Metanephros (tissue), 1 donor: Measurements from ENCODE around the gene CRISP2. TPM values are rescaled to one million over a fixed set of nuclear protein-coding genes. Genes with fewer than 3 reads are reported as not detected.

ENCODE experiments used
- total RNA-seq: library from RNA; depleted of rRNA; stranded (reverse); fragments of >200 nt; gene quantifications from one replicate; pipeline ENCODE4 v1.2.3, GENCODE V29; 2014

The CRISP2 gene, protein sequence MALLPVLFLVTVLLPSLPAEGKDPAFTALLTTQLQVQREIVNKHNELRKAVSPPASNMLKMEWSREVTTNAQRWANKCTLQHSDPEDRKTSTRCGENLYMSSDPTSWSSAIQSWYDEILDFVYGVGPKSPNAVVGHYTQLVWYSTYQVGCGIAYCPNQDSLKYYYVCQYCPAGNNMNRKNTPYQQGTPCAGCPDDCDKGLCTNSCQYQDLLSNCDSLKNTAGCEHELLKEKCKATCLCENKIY
- 0.18 TPM for total RNA-seq

DNA sequence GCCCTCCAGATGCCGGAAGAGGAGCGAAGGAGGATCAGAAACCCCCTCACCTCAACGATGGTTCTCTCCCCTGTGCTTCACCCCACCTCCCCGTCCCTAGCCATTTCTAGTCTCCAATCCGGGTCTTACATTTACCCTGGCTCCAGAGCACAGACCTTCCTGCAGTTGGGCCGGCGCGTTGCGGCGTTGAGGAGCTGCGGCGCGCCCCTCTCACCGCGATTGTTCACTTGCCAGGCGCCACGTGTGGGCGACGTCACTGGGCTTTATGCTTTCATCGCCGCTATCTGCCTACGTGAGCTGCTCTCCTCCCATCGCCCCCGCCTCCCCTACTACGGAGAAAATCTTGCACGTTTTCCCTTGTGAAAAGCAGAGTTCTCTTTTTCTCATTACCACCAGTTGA, at the start of gene CRISP2:
TSS of gene CRISP2 (minus strand) at position 198 of the 400 bp plus-strand sequence. CDS start 4,347 bp downstream, outside the sequence.

DNA sequence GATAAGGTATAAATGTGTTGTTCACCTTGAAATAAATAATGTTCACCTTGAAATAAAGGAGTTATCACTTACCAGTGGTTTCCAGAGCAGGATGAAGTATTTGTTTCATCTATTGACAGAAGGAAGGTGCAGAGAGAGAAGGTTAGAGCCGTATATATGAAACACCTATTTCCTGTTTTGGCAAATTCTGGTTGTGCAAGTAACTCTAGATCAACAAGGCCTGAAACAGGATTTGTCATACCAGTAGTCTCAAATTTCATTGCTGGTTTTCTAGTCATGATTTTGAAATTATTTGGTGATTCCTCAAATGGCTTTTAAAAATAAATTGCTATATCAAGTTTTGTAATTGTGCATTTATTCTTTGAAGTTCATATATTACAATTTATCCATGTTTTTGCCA, 30.9 kb upstream of the CRISP2 start, which contains the start of gene CRISP3:
TSS of gene CRISP3 (minus strand) at position 130 of the 400 bp plus-strand sequence. CDS start at position 109, 21 bp downstream.

Other genes starting within 250 kb of the CRISP2 start
- gene GLYATL3, start 213.6 kb downstream of the CRISP2 start, total RNA-seq, result not detected
- gene C6orf141, start 162.9 kb downstream of the CRISP2 start, total RNA-seq, result 0.99 TPM
- 6.7 TPM for gene RHAG, start 76.7 kb downstream of the CRISP2 start, total RNA-seq
- 0.88 TPM for gene CRISP3, start 30.8 kb upstream of the CRISP2 start, total RNA-seq
- gene PGK2, start 73.7 kb upstream of the CRISP2 start, total RNA-seq, result not detected
- gene CRISP1, start 153.0 kb upstream of the CRISP2 start, total RNA-seq, result not detected